Frontal cortex (tissue), 4 donors: ENCODE data around the gene CYTH3. TPM values are rescaled to one million over a fixed set of nuclear protein-coding genes. Genes with fewer than 3 reads are reported as not detected.

Source experiments
- DNase-seq, 2 donors: peaks; one replicate each; pipeline ENCODE4 v3.0.0; 2012; ENCODE audit warnings: low spot score in 2 of 2
- FAIRE-seq: peaks from 2 replicates; lab custom pipeline; 2012; peaks lifted over from hg19 to GRCh38; lab: Jason Lieb, UNC
- total RNA-seq: library from RNA; depleted of rRNA; stranded (reverse); fragments of >200 nt; gene quantifications from one replicate; pipeline ENCODE4 v1.2.3, GENCODE V29; 2014
- donor health status: control.
- donor health status: control.
- donor health status: control.

CYTH3 gene
- total RNA-seq, 1 donor from 2014 or later = 26.9 TPM

GRCh38 chr7:6260291-6261187 is 11.9 kb downstream of the CYTH3 start:
- FAIRE-seq = no peak
- DNase-seq = no peak

GRCh38 chr7:6259257-6259656 is 13.2 kb downstream of the CYTH3 start:
- DNase-seq (no peak), FAIRE-seq (no peak)

GRCh38 chr7:6258440-6259182 is 13.8 kb downstream of the CYTH3 start:
- FAIRE-seq (no peak), DNase-seq (no peak)

- DNase-seq (no peak), FAIRE-seq (no peak)
Measured at GRCh38 chr7:6257675-6258074, 14.7 kb downstream of the CYTH3 start.

- FAIRE-seq = no peak
- no peak for DNase-seq
Measured at GRCh38 chr7:6256677-6257535, 15.5 kb downstream of the CYTH3 start.

- FAIRE-seq (no peak), DNase-seq (no peak)
Measured at GRCh38 chr7:6256109-6256483, 16.3 kb downstream of the CYTH3 start.

- FAIRE-seq (no peak), DNase-seq (no peak)
Measured at GRCh38 chr7:6254866-6255265, 17.6 kb downstream of the CYTH3 start.

- FAIRE-seq = no peak
- DNase-seq = no peak
Measured at GRCh38 chr7:6252748-6253147, 19.7 kb downstream of the CYTH3 start.

GRCh38 chr7:6252341-6252746 is 20.1 kb downstream of the CYTH3 start:
- DNase-seq = no peak
- FAIRE-seq = no peak

- no peak for DNase-seq
- no peak for FAIRE-seq
Measured at GRCh38 chr7:6251653-6252052, 20.8 kb downstream of the CYTH3 start.

GRCh38 chr7:6250364-6250833 is 22.0 kb downstream of the CYTH3 start:
- no peak for DNase-seq

GRCh38 chr7:6249043-6249442 is 23.4 kb downstream of the CYTH3 start:
- DNase-seq (no peak), FAIRE-seq (no peak)

More at GRCh38 chr7:6250364-6250833, 22.0 kb downstream of the CYTH3 start:
- no peak for FAIRE-seq

GRCh38 chr7:6248581-6248980 is 23.8 kb downstream of the CYTH3 start:
- DNase-seq (no peak), FAIRE-seq (no peak)

- FAIRE-seq (no peak), DNase-seq (no peak)
Measured at GRCh38 chr7:6246251-6246917, 26.0 kb downstream of the CYTH3 start.

GRCh38 chr7:6244021-6244420 is 28.4 kb downstream of the CYTH3 start:
- FAIRE-seq = no peak
- DNase-seq = no peak

- DNase-seq (no peak), FAIRE-seq (no peak)
Measured at GRCh38 chr7:6243168-6243567, 29.3 kb downstream of the CYTH3 start.

- DNase-seq (no peak), FAIRE-seq (no peak)
Measured at GRCh38 chr7:6242561-6242960, 29.9 kb downstream of the CYTH3 start.

- DNase-seq (no peak), FAIRE-seq (no peak)
Measured at GRCh38 chr7:6241607-6241973, 30.8 kb downstream of the CYTH3 start.

- DNase-seq (no peak), FAIRE-seq (no peak)
Measured at GRCh38 chr7:6238309-6238925, 34.0 kb downstream of the CYTH3 start.
